IPS-NIHi11 (cell line): Measurements from ENCODE around the gene UBA52.
"Not testable (repeated sequence)": the region's sequence is repeated elsewhere in the genome, so short reads cannot be mapped to it uniquely, and the experiment has no call there.

ENCODE experiments used
- DNase-seq: peaks from one replicate; pipeline ENCODE4 v3.0.0; 2012; ENCODE audit warnings: mixed read lengths, low spot score

The UBA52 gene

GRCh38 chr19:18593367-18594095, 21.9 kb downstream of the UBA52 start:
- DNase-seq, result peak; percentile 50

GRCh38 chr19:18594096-18594823, 22.6 kb downstream of the UBA52 start:
- peak; percentile 92 for DNase-seq

- peak; percentile 39 for DNase-seq
Measured at GRCh38 chr19:18594824-18595373, 23.2 kb downstream of the UBA52 start.

GRCh38 chr19:18595475-18595874, 23.8 kb downstream of the UBA52 start:
- DNase-seq, result no peak

- peak; percentile 84 for DNase-seq
Measured at GRCh38 chr19:18596752-18597157, 25.1 kb downstream of the UBA52 start.

- DNase-seq, result no peak
Measured at GRCh38 chr19:18597809-18598660, 26.4 kb downstream of the UBA52 start.

GRCh38 chr19:18599485-18599884, 27.8 kb downstream of the UBA52 start:
- DNase-seq, result no peak

GRCh38 chr19:18600692-18601397, 29.2 kb downstream of the UBA52 start:
- not testable (repeated sequence) for DNase-seq

GRCh38 chr19:18601875-18602274, 30.2 kb downstream of the UBA52 start:
- no peak for DNase-seq

- DNase-seq, result peak; percentile 65
Measured at GRCh38 chr19:18603255-18603957, 31.7 kb downstream of the UBA52 start.

- DNase-seq, result no peak
Measured at GRCh38 chr19:18603958-18604819, 32.5 kb downstream of the UBA52 start.

GRCh38 chr19:18604820-18605159, 33.1 kb downstream of the UBA52 start:
- no peak for DNase-seq

- DNase-seq, result no peak
Measured at GRCh38 chr19:18605196-18605545, 33.5 kb downstream of the UBA52 start.

- no peak for DNase-seq
Measured at GRCh38 chr19:18605546-18606280, 34.1 kb downstream of the UBA52 start.

- DNase-seq, result peak; percentile 50
Measured at GRCh38 chr19:18606281-18607225, 34.9 kb downstream of the UBA52 start, which contains the start of gene CRLF1. TSS of gene CRLF1 (minus strand) at chr19:18606799. CDS start at chr19:18606656, 143 bp downstream.

- DNase-seq, result no peak
Measured at GRCh38 chr19:18607226-18608101, 35.8 kb downstream of the UBA52 start.
